ENCODE measurements around the gene USP40.

USP40 gene

DNA sequence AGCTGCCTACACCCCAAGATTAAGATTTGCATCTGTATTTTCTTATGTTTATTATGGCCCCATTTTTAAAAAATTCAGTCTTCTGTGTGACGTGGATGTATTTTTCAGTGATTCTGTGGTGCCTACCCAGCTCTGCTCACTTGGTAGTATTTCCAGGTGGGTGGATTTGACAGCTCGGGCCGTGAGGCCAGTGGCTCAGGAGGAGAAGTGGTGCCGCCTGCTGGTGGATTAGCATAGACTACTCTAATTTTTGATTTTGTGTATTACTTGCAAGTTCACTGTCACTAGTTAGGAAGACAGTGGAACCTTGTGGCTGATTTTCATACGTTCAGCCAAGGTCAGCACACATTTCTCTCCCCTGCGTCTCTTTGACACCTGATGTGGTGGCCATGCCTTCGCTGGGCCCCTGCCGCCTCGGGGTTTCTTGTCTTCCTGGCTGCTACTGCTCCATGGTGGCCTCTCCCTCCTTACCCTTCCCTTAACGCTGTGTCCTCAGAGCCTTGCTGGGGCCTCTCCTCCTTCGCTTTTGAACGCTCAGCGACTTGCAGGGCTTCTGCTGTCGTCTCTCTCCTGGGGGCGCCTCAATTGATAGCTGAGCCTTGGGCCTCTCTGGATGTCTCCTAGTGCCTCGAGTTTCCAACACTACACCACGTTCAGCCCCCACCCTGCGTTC, 122.9 kb downstream of the USP40 start:
- peak; percentile 86 for DNase-seq

DNA sequence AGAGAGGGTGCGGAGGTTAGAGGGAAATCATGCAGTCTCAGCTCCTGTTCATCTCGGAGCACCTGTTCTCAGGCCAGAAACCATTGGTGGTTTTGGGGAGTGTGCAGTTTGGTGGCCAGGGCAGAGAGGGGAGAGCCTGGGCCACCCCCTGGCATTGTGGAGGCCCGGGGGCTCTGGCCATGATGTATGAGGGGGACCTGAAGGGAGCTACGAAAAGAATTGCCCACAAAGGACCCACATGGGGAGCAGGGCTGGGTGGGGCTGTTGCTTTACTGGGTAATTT, 124.6 kb downstream of the USP40 start:
- DNase-seq, result peak; percentile 13

- peak; percentile 9 for DNase-seq
Observed at GRCh38 chr2:233441161-233442027, 125.2 kb downstream of the USP40 start.

DNA sequence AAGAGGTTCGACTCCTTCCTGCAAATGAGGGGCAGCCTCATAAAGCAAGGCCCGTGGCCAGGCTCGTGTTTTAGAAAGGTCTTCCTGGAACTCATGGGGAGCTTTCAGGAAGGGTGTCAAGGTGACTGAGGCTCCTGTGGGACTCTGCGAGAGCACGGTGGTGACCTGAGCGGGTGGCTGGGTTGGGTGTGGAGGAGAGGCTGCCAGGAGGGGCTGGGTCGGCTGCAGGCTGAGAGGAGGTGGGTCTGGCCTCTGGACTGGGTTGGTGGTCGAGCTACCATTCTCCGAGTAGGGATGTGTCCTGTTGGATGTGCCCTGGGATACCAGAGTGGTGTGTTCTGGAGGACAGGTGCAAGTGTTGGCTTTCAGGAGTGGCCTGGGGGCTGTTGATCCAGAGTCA, 125.9 kb downstream of the USP40 start:
- DNase-seq, result no peak

GRCh38 chr2:233440314-233440713, 126.3 kb downstream of the USP40 start:
- no peak for DNase-seq

GRCh38 chr2:233439191-233439590, 127.4 kb downstream of the USP40 start:
- no peak for DNase-seq

DNA sequence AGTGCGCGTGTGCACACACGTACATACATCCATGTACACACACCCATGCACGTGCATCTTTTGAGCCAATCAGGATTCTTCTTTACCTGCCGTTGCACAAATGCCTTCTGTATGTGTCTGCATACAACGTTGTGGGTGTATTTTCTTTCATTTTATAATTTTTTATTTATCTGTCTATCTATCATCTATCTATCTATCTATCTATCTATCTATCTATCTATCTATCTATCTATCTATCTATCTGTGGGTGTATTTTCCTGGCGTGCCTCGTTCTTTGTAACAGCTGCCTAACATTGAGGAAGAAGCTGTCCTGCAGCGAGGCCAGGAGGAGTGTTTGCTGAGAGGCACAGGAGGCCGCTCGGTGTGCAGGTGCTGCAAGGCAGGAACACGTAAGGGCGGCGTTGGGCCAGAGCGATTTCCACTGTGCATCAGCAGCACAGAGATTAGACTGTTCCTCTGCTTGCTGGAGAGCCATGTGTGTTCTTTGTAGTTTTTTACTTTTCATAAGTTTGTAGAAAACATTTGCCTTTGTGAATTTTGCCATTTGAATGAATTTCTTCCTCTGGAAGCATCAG, 127.9 kb downstream of the USP40 start:
- no peak for DNase-seq

DNA sequence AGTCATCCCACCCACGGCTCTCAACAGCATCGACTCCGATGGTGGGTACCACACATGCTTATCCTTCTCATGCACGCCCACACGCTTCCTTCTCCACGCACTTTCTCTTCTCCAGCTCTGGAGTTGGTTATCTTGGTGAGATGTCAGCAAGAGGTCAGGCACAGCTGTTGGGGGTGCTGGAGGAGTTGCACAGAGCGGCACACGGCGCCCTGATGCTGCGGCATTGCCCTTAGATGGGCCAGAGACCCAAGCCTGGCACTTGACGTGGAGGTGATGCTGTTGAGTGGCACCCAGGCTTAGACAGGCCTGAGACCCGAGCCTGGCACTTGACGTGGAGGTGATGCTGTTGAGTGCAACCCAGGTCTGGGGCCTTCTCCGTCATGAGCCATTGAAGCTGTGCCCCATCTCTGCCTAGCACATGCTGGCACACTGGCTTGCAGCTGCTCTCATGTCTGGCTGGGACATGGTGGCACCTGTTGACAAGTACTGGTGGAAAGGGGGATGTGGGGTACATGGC, 129.1 kb downstream of the USP40 start:
- DNase-seq, result no peak

- DNase-seq, result peak; percentile 5
Observed at GRCh38 chr2:233436691-233437438, 129.7 kb downstream of the USP40 start.

GRCh38 chr2:233436191-233436581, 130.4 kb downstream of the USP40 start:
- peak; percentile 11 for DNase-seq

- peak; percentile 1 for DNase-seq
Observed at GRCh38 chr2:233435436-233436190, 131.0 kb downstream of the USP40 start.

DNA sequence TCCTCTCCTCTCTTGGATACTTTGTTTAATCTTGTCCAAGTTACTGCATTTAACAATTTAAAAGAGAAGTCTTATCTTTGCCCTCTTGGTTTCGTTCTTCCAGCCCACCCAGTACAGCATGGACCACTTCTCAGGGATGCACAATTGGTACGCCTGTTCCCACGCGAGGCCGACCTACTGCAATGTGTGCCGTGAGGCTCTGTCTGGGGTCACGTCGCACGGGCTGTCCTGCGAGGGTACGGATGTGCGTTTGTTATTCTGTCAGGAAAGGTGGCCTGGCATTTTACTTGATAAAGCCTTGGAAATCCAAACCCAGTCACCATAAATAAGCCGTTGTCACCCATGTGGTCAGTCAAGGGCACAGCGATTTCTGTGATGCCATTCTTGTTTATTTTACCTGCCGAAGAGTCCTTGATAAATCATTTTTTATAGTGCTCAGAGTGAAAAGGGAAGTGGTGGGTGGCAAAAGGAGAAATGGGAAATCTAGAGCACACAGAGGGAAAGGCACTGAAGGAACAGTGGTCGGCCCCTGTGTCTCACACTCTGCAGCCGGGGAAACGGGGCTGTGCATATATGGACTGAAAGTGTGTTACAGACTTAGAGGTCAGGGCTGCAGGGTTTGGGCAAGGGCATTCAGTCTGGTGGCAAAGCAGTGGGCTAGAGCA, 131.8 kb downstream of the USP40 start:
- DNase-seq, result peak; percentile 2

DNA sequence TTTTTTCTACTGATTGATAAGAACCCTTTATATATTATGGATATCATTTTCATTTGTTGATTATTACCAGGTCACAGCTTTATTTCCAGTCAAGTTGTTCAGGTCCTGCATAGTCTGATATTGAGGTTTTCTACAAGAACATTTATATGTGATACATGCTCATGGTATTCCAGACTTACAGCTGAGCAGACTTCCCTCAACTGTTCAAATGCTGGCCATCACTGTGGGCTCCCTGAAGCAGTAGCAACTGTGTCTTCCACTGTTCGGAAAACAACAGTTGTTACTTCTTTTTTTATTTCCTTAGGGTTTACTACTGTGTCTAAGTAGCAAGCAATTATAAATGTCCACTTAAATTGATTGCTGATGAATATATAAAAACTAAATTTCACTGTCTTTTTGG, 132.8 kb downstream of the USP40 start:
- DNase-seq, result peak; percentile 6

- DNase-seq, result no peak
Observed at GRCh38 chr2:233433029-233433428, 133.6 kb downstream of the USP40 start.

DNA sequence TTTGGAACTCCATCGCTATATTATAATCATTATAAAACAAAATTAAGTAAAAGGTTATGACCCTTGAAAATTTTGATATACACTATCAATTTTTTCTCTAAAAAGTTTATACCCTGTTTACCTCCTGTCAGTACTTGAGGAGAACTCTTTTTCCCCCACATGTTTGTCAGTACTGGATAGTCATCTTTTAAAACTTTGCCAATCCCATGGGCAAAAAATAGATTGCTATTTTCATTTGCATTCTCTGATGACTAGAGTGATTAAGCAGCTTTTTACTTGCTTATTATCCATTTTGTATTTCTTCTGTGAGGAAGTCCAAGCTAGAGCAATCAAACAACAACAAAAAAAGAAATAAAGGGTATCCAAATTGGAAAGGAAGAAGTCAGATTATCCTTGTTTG, 135.9 kb downstream of the USP40 start:
- no peak for DNase-seq

DNA sequence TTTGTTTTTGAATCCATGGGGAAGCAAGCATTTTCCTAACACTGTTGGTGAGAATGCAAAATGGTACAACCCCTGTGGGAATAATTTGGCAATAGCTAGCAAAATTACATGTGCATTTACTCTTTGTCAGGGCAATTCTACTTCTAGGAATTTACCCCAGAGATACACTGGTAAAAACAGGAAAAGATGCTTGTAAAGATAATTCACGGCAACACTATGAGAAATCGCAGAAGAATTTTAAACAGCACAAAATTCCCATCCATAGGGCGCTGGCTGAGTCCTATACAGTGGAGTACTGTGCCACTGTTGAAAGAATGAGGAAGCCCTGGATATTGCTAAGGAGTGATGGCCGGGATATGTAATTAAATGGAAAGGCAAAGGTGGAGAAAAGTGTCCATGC, 136.5 kb downstream of the USP40 start:
- no peak for DNase-seq

- no peak for DNase-seq
Observed at GRCh38 chr2:233429175-233429897, 137.2 kb downstream of the USP40 start.

DNA sequence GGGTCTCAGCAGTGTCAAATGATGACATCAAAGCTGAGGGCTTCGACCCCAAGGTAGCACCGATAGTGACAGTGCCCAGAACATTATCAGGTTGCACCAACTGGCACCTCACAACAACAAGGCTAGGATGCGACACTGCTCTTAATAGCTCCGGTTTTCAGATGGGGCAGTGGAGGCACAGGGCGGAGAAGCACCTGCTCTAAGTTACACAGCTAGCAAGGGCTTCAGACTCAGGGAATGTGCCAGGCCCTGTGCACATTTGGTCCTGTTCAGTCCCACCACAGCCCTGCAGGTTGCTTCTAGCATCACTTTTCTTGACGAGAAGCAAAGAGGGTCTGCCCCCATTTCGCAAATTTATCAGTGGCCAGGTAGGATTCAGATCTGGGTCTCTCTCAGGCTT, 138.1 kb downstream of the USP40 start:
- no peak for DNase-seq

DNA sequence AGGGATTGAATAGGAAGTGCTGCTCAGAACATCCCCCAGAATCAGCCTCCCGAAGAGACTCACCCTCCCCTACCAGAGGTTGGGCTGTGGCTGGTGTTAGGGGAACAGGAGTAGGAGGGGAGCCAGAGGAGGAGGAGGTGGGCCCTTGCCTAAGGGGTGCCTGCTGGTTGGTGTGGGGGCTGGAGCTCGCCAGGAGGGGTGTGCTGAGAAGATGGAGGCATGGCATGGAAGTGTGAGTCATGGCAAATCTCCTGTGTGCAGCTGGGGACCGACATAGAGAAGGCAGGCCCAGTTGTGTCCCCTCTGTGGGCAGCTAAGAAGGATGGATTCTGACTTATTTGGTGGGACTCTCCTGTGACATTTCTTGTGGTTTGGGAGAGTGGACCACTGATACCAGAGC, 138.6 kb downstream of the USP40 start:
- DNase-seq, result no peak

DNA sequence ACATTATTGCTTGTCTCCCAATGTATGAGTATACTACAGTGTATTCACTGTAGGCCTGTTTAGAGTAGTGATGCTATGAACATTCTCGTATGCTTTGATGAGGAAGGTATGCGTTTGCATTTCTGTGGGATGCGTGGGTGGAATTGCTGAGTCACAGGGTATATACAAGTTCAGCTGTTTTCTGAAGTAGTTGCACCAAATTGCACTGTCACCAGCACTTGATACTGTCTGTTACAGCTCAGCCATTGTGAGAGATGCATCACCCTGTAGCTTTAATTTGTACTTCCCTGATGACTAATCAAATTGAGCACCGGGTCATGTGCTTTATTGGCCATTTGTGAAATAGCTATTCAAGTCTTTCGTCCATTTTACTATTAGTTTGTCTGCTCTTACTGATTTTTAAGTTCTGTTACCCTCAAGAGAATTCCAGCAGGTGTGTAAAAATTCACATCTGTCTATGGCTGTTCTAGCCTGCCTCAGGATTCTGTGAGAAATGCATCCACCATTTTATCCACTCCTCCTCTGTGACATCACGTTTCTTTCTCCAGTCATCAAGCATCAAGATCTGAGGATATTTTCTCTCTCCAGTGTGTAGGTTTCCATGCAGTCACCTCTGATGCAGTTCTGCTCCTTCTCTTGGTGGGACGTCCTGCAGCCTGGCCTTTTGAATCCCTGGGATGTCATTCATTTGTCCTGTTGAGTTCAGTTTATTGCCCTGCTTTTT, 139.8 kb downstream of the USP40 start:
- no peak for DNase-seq
